Measurements from ENCODE around the gene GOLGA8K. TPM values are rescaled to one million over a fixed set of nuclear protein-coding genes. Genes with fewer than 3 reads are reported as not detected.
"Not testable (repeated sequence)": the region's sequence is repeated elsewhere in the genome, so short reads cannot be mapped to it uniquely, and the experiment has no call there.

The GOLGA8K gene
- total RNA-seq, 1 donor from 2014 or later: 1.2 TPM

- not testable (repeated sequence) for DNase-seq (ENCODE audit: low spot score)
These were observed 46.2 kb downstream of the GOLGA8K start for GRCh38 chr15:32356909-32357308.

GRCh38 chr15:32352748-32353147 lies 50.3 kb downstream of the GOLGA8K start:
- not testable (repeated sequence) for DNase-seq (ENCODE audit: low spot score)

- DNase-seq (ENCODE audit: low spot score): not testable (repeated sequence)
These were observed 52.4 kb downstream of the GOLGA8K start for GRCh38 chr15:32350563-32351220.

GRCh38 chr15:32347037-32347436 lies 56.1 kb downstream of the GOLGA8K start:
- not testable (repeated sequence) for DNase-seq (ENCODE audit: low spot score)

DNA sequence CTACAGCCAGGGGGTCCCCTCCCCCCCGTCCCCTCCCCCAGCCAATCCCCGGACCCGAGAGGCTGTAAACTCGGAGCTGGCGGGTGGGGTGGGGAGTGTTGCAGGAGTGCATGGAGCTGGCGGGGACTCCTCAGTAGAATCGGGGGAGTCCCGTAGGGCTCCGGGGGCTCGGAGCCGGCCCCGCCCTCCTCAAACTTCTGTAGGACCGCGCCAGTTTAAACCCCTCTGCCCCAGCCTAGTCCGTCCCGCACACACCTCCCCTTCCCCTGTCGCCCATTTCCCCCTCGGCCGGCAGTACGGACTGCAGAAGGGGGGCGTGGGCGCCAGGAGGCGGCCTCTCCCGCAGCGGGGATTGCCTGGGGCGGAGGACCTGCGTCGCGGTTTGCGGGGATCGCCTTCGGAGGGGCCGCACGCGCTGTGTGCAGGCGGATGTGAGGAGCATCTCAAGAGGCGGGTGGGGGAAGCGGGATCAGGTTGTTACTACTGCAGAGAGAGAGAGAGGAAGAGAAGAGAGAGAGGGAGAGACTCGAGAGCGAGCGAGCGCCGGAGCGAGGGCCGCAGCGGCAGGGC lies 57.0 kb downstream of the GOLGA8K start:
- not testable (repeated sequence) for DNase-seq (ENCODE audit: low spot score)

GRCh38 chr15:32343921-32344320 lies 59.2 kb downstream of the GOLGA8K start:
- DNase-seq (ENCODE audit: low spot score): not testable (repeated sequence)

Other genes with a start within 250 kb of the GOLGA8K start
- 1.5 TPM for gene GOLGA8O, start 52.3 kb upstream of the GOLGA8K start, total RNA-seq
- gene GOLGA8N, start 190.2 kb upstream of the GOLGA8K start, total RNA-seq: 6.9 TPM
- 2.0 TPM for gene ARHGAP11A, start 212.2 kb upstream of the GOLGA8K start, total RNA-seq
- gene SCG5, start 238.4 kb upstream of the GOLGA8K start, total RNA-seq: 5.3 TPM

All from mesenteric fat pad (tissue), 1 donor.